BLaER1 treated with 17β-estradiol and CSF1 and Interleukin-3, amounts not matched to agents 10 nM and 100 nM (cell line): Measurements from ENCODE around the gene MTMR12.
A peak's percentile ranks its signal among the peaks of the same experiment; 100 is the strongest.

Source experiments
- H3K27ac ChIP-seq, 11 experiments: shearing (Covaris generic); formaldehyde crosslinking; 2 replicates each; pipeline ENCODE4 v1.8.1; 2022
- H3K27me3 ChIP-seq, 11 experiments: shearing (Covaris generic); formaldehyde crosslinking; 2 replicates each; pipeline ENCODE4 v1.8.1; 2022
- H3K36me3 ChIP-seq, 11 experiments: shearing (Covaris generic); formaldehyde crosslinking; 2 replicates each; pipeline ENCODE4 v1.8.1; 2022
- H3K4me1 ChIP-seq, 10 experiments: shearing (Covaris generic); formaldehyde crosslinking; 2 replicates each; pipeline ENCODE4 v1.8.1; 2022
- H3K4me2 ChIP-seq, 11 experiments: shearing (Covaris generic); formaldehyde crosslinking; 2 replicates each; pipeline ENCODE4 v1.8.1; 2022
- H3K4me3 ChIP-seq, 10 experiments: shearing (Covaris generic); formaldehyde crosslinking; 2 replicates each; pipeline ENCODE4 v1.8.1; 2022
- H3K9ac ChIP-seq, 11 experiments: shearing (Covaris generic); formaldehyde crosslinking; 2 replicates each; pipeline ENCODE4 v1.8.1; 2022
- H3K9me3 ChIP-seq, 11 experiments: shearing (Covaris generic); formaldehyde crosslinking; replicated peaks in 1 of 11; 2 replicates each; pipeline ENCODE4 v1.8.1; 2022
- H4K20me1 ChIP-seq, 11 experiments: shearing (Covaris generic); formaldehyde crosslinking; 2 replicates each; pipeline ENCODE4 v1.8.1; 2022
- Cebpa-rat ChIP-seq, 11 experiments: shearing (Covaris generic); IDR thresholded peaks; 2 replicates each; pipeline ENCODE4 v1.8.1; 2022

The MTMR12 gene

GRCh38 chr5:32312595-32313332, at the start of gene MTMR12:
Gene MTMR12, minus strand, starts transcription at chr5:32312939. Its CDS starts 101 bp downstream, at chr5:32312838.
- Histone ChIP-seq H3K4me3 (peak within 1 kb of the TSS; percentile 84 to 99 (median 94)), H3K9me3 (0 out of 22 replicates have a peak, but pooled peaks cover 0 to 3% (median 0%) of the 10 kb centered on the region in 11 experiments), H3K36me3 (peaks cover 0 to 20% (median 5%) of the 10 kb centered on the region in 11 experiments; a peak in 7 of 22 replicates), H3K9ac (peak within 1 kb of the TSS; percentile 91 to 96 (median 93)), H4K20me1 (peaks cover 0 to 48% (median 28%) of the 10 kb centered on the region in 11 experiments; a peak in 14 of 22 replicates), H3K4me2 (peak within 1 kb of the TSS; percentile 88 to 96 (median 93)), H3K4me1 (peaks cover 33 to 49% (median 43%) of the 10 kb centered on the region in 10 experiments), H3K27me3 (no peaks in the 10 kb centered on the region), H3K27ac (peak within 1 kb of the TSS; percentile 88 to 94 (median 91))
- no peak for TF ChIP-seq Cebpa-rat (IDR thresholded peaks at IDR 0.05)

- Histone ChIP-seq H3K9me3 (peaks cover 0 to 22% (median 16%) of the 10 kb centered on the region in 11 experiments; a peak in 16 of 22 replicates), H3K9ac (no peak overlapping the region), H3K27me3 (no peaks in the 10 kb centered on the region), H4K20me1 (peaks cover 0 to 21% (median 0%) of the 10 kb centered on the region in 11 experiments; a peak in 3 of 22 replicates), H3K27ac (no peak overlapping the region), H3K4me3 (no peak overlapping the region), H3K4me1 (no peaks in the 10 kb centered on the region), H3K36me3 (peaks cover 89 to 100% (median 96%) of the 10 kb centered on the region in 11 experiments), H3K4me2 (no peak overlapping the region)
- no peak for TF ChIP-seq Cebpa-rat (IDR thresholded peaks at IDR 0.05)
Observed at GRCh38 chr5:32362527-32362926, 49.8 kb upstream of the MTMR12 start.

- H3K36me3 ChIP-seq = peaks cover 93 to 100% (median 99%) of the 10 kb centered on the region in 11 experiments
- H3K27ac ChIP-seq = no peak overlapping the region
- H3K4me2 ChIP-seq = no peak overlapping the region
- H3K4me3 ChIP-seq = no peak overlapping the region
- H3K27me3 ChIP-seq = no peaks in the 10 kb centered on the region
- H4K20me1 ChIP-seq = peaks cover 0 to 21% (median 0%) of the 10 kb centered on the region in 11 experiments; a peak in 3 of 22 replicates
- H3K9me3 ChIP-seq = peaks cover 0 to 31% (median 19%) of the 10 kb centered on the region in 11 experiments; a peak in 17 of 22 replicates
- TF ChIP-seq Cebpa-rat (IDR thresholded peaks at IDR 0.05) = no peak
- no peaks in the 10 kb centered on the region for H3K4me1 ChIP-seq
- no peak overlapping the region for H3K9ac ChIP-seq
Observed at GRCh38 chr5:32360906-32361305, 48.2 kb upstream of the MTMR12 start.

DNA sequence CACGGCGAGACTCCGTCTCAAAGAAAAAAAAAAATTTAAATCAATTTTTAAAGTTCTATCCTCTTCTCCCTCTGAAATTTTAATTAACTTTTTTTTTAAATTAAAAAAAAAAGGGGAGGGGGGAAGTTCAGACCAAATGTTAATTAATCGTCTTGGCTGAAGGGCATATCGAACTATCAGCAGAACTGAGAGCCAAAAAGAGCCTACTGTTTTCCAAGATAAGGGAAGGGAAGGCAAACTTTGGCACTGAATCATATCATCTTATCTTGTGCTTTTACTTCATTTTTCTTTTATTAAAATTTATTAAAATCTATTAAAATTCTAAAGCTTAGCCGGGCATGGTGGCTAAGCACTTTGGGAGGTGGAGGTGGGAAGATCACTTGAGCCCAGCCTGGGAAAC, 45.9 kb upstream of the MTMR12 start:
- Histone ChIP-seq H3K9me3 (peaks cover 0 to 31% (median 19%) of the 10 kb centered on the region in 11 experiments; a peak in 17 of 22 replicates), H3K4me1 (no peaks in the 10 kb centered on the region), H3K27ac (no peak overlapping the region), H3K4me2 (no peak overlapping the region), H3K36me3 (peaks cover 96 to 100% (median 99%) of the 10 kb centered on the region in 11 experiments), H4K20me1 (peaks cover 0 to 16% (median 0%) of the 10 kb centered on the region in 11 experiments; a peak in 3 of 22 replicates), H3K9ac (no peak overlapping the region), H3K4me3 (no peak overlapping the region), H3K27me3 (no peaks in the 10 kb centered on the region)
- TF ChIP-seq Cebpa-rat (IDR thresholded peaks at IDR 0.05) = no peak

DNA sequence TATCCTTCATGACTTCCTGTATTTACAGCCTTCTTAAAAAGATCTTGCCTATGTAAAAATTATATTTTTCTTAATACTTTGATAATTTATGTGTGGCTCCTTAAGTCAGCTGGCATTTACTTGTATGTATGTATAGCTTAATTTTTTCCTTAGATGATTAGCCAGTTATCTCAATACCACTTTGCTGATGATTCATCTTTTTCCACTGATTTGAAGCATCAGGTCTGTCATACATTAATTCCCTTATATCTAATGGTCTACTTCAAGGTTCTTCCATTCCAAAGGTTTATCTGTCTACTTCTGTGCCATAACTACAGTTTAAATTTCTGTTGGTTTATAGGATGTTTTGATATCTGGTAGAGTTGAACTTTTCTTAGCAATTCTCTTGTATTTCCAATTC, 44.9 kb upstream of the MTMR12 start:
- Histone ChIP-seq H3K36me3 (peaks cover 94 to 100% (median 99%) of the 10 kb centered on the region in 11 experiments), H3K4me2 (no peak overlapping the region)
- no peak for TF ChIP-seq Cebpa-rat (IDR thresholded peaks at IDR 0.05)

DNA sequence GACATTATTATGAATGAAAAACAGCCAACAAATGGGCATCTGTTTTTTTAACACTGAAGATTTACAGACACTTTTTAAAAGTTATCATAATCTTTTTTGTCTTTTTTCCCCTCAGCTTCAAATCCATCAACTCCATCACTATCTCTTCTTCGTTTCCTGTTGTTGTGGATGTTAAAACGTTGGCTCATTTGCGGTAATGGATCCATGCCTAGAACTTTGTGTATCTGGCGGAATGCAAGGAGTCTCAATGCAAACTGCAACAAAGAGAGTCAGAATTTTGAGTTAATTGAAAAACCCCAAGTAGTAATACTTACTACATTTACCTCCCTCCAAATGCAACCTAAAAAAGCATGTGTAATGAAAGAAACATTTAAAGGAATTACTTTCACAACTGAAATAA, 42.9 kb upstream of the MTMR12 start:
- no peaks in the 10 kb centered on the region for H3K27me3 ChIP-seq
- peaks cover 0 to 10% (median 0%) of the 10 kb centered on the region in 10 experiments; a peak in 6 of 20 replicates for H3K4me1 ChIP-seq
- no peak overlapping the region for H3K4me2 ChIP-seq
- no peak for TF ChIP-seq Cebpa-rat (IDR thresholded peaks at IDR 0.05)
- no peak overlapping the region for H3K9ac ChIP-seq
- peaks cover 0 to 47% (median 21%) of the 10 kb centered on the region in 11 experiments; a peak in 17 of 22 replicates for H3K9me3 ChIP-seq
- peaks cover 0 to 14% (median 0%) of the 10 kb centered on the region in 11 experiments; a peak in 3 of 22 replicates for H4K20me1 ChIP-seq
- no peak overlapping the region for H3K4me3 ChIP-seq
- H3K27ac ChIP-seq = no peak overlapping the region
- H3K36me3 ChIP-seq = peaks cover 75 to 96% (median 82%) of the 10 kb centered on the region in 11 experiments

More for the DNA sequence above, 44.9 kb upstream of the MTMR12 start:
- H4K20me1 ChIP-seq = peaks cover 0 to 16% (median 0%) of the 10 kb centered on the region in 11 experiments; a peak in 3 of 22 replicates
- no peak overlapping the region for H3K27ac ChIP-seq
- no peaks in the 10 kb centered on the region for H3K27me3 ChIP-seq
- H3K4me3 ChIP-seq = no peak overlapping the region
- peaks cover 0 to 2% (median 0%) of the 10 kb centered on the region in 10 experiments; a peak in 6 of 20 replicates for H3K4me1 ChIP-seq
- H3K9me3 ChIP-seq = peaks cover 0 to 34% (median 19%) of the 10 kb centered on the region in 11 experiments; a peak in 17 of 22 replicates
- no peak overlapping the region for H3K9ac ChIP-seq

- Histone ChIP-seq H3K4me1 (peaks cover 0 to 10% (median 0%) of the 10 kb centered on the region in 10 experiments; a peak in 6 of 20 replicates), H3K36me3 (peaks cover 52 to 85% (median 61%) of the 10 kb centered on the region in 11 experiments), H3K4me3 (no peak overlapping the region)
Observed at GRCh38 chr5:32353420-32353819, 40.7 kb upstream of the MTMR12 start.

DNA sequence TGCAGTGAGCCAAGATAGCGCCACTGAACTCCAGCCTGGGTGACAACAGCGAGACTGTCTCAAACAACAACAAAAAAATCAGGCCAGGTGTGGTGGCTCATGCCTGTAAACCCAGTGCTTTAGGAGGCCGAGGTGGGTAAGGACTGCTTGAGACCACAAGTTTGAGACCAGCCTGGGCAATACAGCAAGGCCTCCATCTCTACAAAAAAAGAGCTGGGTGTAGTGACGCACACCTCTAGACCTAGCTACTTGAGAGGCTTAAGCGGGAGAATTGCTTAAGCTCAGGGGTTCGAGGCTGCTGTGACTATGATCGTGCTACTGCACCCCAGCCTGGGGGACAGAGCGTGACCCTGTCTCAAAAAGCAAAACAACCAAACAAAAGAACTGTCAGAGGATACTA, 39.9 kb upstream of the MTMR12 start:
- H3K4me1 ChIP-seq = peaks cover 0 to 10% (median 0%) of the 10 kb centered on the region in 10 experiments; a peak in 6 of 20 replicates
- H3K4me2 ChIP-seq = peak overlapping the region in 1 of 11 experiments; percentile 23; a peak in 1 of 22 replicates
- H3K9ac ChIP-seq = no peak overlapping the region
- peaks cover 20 to 48% (median 32%) of the 10 kb centered on the region in 11 experiments for H3K9me3 ChIP-seq
- no peaks in the 10 kb centered on the region for H4K20me1 ChIP-seq
- H3K36me3 ChIP-seq = peaks cover 45 to 77% (median 57%) of the 10 kb centered on the region in 11 experiments
- no peak overlapping the region for H3K27ac ChIP-seq
- no peaks in the 10 kb centered on the region for H3K27me3 ChIP-seq
- H3K4me3 ChIP-seq = no peak overlapping the region
- TF ChIP-seq Cebpa-rat (IDR thresholded peaks at IDR 0.05) = no peak

More at GRCh38 chr5:32353420-32353819, 40.7 kb upstream of the MTMR12 start:
- H3K27me3 ChIP-seq = no peaks in the 10 kb centered on the region
- H3K9ac ChIP-seq = no peak overlapping the region
- no peaks in the 10 kb centered on the region for H4K20me1 ChIP-seq
- no peak overlapping the region for H3K4me2 ChIP-seq
- peaks cover 13 to 47% (median 24%) of the 10 kb centered on the region in 11 experiments for H3K9me3 ChIP-seq
- no peak for TF ChIP-seq Cebpa-rat (IDR thresholded peaks at IDR 0.05)
- no peak overlapping the region for H3K27ac ChIP-seq

DNA sequence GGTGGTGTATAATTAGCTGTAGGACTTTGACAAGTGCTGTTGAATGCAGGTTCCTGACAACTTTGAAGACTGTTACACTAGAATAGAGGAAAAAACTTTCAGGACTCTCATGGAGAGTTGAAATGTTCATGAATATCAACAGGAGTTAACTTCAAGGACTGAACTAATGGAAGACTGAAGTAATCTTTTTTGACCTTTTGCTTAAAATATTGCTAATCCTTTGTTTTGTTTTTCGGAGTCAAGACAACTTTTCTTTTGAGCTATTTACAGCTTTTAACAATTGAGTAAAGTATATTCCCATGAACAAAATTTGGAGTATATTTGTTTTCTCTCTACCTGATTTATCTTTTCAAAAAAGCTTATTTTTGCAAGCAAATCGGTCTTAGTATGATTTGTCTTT, 34.1 kb upstream of the MTMR12 start:
- Histone ChIP-seq H3K27ac (no peak overlapping the region), H3K9me3 (peaks cover 74 to 89% (median 78%) of the 10 kb centered on the region in 11 experiments), H3K36me3 (peaks cover 0 to 21% (median 6%) of the 10 kb centered on the region in 11 experiments; a peak in 5 of 22 replicates), H3K9ac (no peak overlapping the region), H3K27me3 (no peaks in the 10 kb centered on the region), H3K4me2 (no peak overlapping the region), H4K20me1 (no peaks in the 10 kb centered on the region), H3K4me1 (peaks cover 0 to under 1% (median 0%) of the 10 kb centered on the region in 10 experiments; a peak in 1 of 20 replicates), H3K4me3 (no peak overlapping the region)
- no peak for TF ChIP-seq Cebpa-rat (IDR thresholded peaks at IDR 0.05)
